ENCODE results near the gene MMP14.

Gene MMP14

GRCh38 chr14:22796087-22796707, 40.2 kb upstream of the MMP14 start:
- DNase-seq (ENCODE audit: low read depth) = no peak
- no peak for TF ChIP-seq CTCF (IDR thresholded peaks at IDR 0.05; ENCODE audit: low read length, missing control alignments)
- H3K4me3 ChIP-seq (replicated peaks; ENCODE audit: low read depth, low read length) = no peak overlapping the region

GRCh38 chr14:22797017-22797917, 39.1 kb upstream of the MMP14 start:
- H3K4me3 ChIP-seq (replicated peaks; ENCODE audit: low read depth, low read length) = no peak overlapping the region
- TF ChIP-seq CTCF (IDR thresholded peaks at IDR 0.05; ENCODE audit: low read length, missing control alignments) = no peak
- no peak for DNase-seq (ENCODE audit: low read depth)

- DNase-seq (ENCODE audit: low read depth) = peak; percentile 48
- no peak for TF ChIP-seq CTCF (IDR thresholded peaks at IDR 0.05; ENCODE audit: low read length, missing control alignments)
- no peak overlapping the region for H3K4me3 ChIP-seq (replicated peaks; ENCODE audit: low read depth, low read length)
Observed at GRCh38 chr14:22798528-22798927, 37.9 kb upstream of the MMP14 start.

GRCh38 chr14:22800346-22800745, 36.0 kb upstream of the MMP14 start:
- no peak for TF ChIP-seq CTCF (IDR thresholded peaks at IDR 0.05; ENCODE audit: low read length, missing control alignments)
- no peak overlapping the region for H3K4me3 ChIP-seq (replicated peaks; ENCODE audit: low read depth, low read length)
- no peak for DNase-seq (ENCODE audit: low read depth)

GRCh38 chr14:22801716-22802115, 34.7 kb upstream of the MMP14 start:
- no peak for DNase-seq (ENCODE audit: low read depth)
- H3K4me3 ChIP-seq (replicated peaks; ENCODE audit: low read depth, low read length) = no peak overlapping the region
- no peak for TF ChIP-seq CTCF (IDR thresholded peaks at IDR 0.05; ENCODE audit: low read length, missing control alignments)

GRCh38 chr14:22802860-22803686, 33.3 kb upstream of the MMP14 start:
- no peak for TF ChIP-seq CTCF (IDR thresholded peaks at IDR 0.05; ENCODE audit: low read length, missing control alignments)
- no peak overlapping the region for H3K4me3 ChIP-seq (replicated peaks; ENCODE audit: low read depth, low read length)
- DNase-seq (ENCODE audit: low read depth) = no peak
